Measurements from ENCODE around the gene EVA1A. TPM values are rescaled to one million over a fixed set of nuclear protein-coding genes. Genes with fewer than 3 reads are reported as not detected.

EVA1A gene
- total RNA-seq, 1 donor from 2014 or later, result 19.0 TPM

- FAIRE-seq (no peak), DNase-seq (ENCODE audit: low read depth) (no peak)
- H3K36me3 ChIP-seq (ENCODE audit: insufficient read depth, low read length), result peaks cover 11% of the 10 kb centered on the region
- TF ChIP-seq EZH2 (IDR thresholded peaks at IDR 0.05; ENCODE audit: insufficient read depth, low read length), result no peak
- no peak for TF ChIP-seq CTCF (IDR thresholded peaks at IDR 0.05; ENCODE audit: insufficient read depth, low read depth, low read length)
- peaks cover 22% of the 10 kb centered on the region for H3K36me3 Mint-ChIP-seq (ENCODE audit: low read depth, unreplicated experiment)
- peaks cover 98% of the 10 kb centered on the region for H3K79me2 ChIP-seq (ENCODE audit: insufficient read depth, low read length)
- no peak overlapping the region for H2AFZ ChIP-seq (ENCODE audit: low read depth, low read length)
- H4K20me1 ChIP-seq (ENCODE audit: insufficient read depth, low read length), result peaks cover 71% of the 10 kb centered on the region
- H3K4me3 Mint-ChIP-seq (ENCODE audit: unreplicated experiment), result no peak overlapping the region
- H3K9me3 Mint-ChIP-seq (ENCODE audit: unreplicated experiment), result peaks cover 4% of the 10 kb centered on the region
- H3K4me3 ChIP-seq (ENCODE audit: insufficient read depth, low read depth, low read length), result no peak overlapping the region
- H3K4me1 ChIP-seq (ENCODE audit: insufficient read depth, low read length), result no peaks in the 10 kb centered on the region
- peaks cover 10% of the 10 kb centered on the region for H3K4me1 Mint-ChIP-seq (ENCODE audit: low read depth, unreplicated experiment)
- H3K27ac ChIP-seq (ENCODE audit: low read depth, low read length), result no peak overlapping the region
- no peaks in the 10 kb centered on the region for H3K27me3 ChIP-seq (ENCODE audit: insufficient read depth, low read length)
- no peaks in the 10 kb centered on the region for H3K9me3 ChIP-seq (ENCODE audit: insufficient read depth, low read depth, low read length)
- H3K4me2 ChIP-seq (ENCODE audit: low read length), result no peak overlapping the region
- H3K27ac Mint-ChIP-seq (ENCODE audit: unreplicated experiment), result no peak overlapping the region
- no peaks in the 10 kb centered on the region for H3K27me3 Mint-ChIP-seq (ENCODE audit: low read depth, unreplicated experiment)
- no peak overlapping the region for H3K9ac ChIP-seq (ENCODE audit: low read length)
Measured at GRCh38 chr2:75540994-75541393, 19.7 kb downstream of the EVA1A start.

GRCh38 chr2:75539955-75540716 lies 20.6 kb downstream of the EVA1A start:
- H3K36me3 Mint-ChIP-seq (ENCODE audit: low read depth, unreplicated experiment), result peaks cover 22% of the 10 kb centered on the region

More at GRCh38 chr2:75539955-75540716, 20.6 kb downstream of the EVA1A start:
- H3K27me3 ChIP-seq (ENCODE audit: insufficient read depth, low read length), result no peaks in the 10 kb centered on the region
- no peak overlapping the region for H3K4me2 ChIP-seq (ENCODE audit: low read length)
- no peak overlapping the region for H3K27ac Mint-ChIP-seq (ENCODE audit: unreplicated experiment)
- H3K9me3 ChIP-seq (ENCODE audit: insufficient read depth, low read depth, low read length), result no peaks in the 10 kb centered on the region
- H4K20me1 ChIP-seq (ENCODE audit: insufficient read depth, low read length), result peaks cover 75% of the 10 kb centered on the region
- no peak overlapping the region for H3K4me3 ChIP-seq (ENCODE audit: insufficient read depth, low read depth, low read length)
- H3K79me2 ChIP-seq (ENCODE audit: insufficient read depth, low read length), result peaks cover 98% of the 10 kb centered on the region
- DNase-seq (ENCODE audit: low read depth), result no peak
- H3K4me1 ChIP-seq (ENCODE audit: insufficient read depth, low read length), result no peaks in the 10 kb centered on the region
- H3K27ac ChIP-seq (ENCODE audit: low read depth, low read length), result no peak overlapping the region
- no peak overlapping the region for H3K9ac ChIP-seq (ENCODE audit: low read length)
- peaks cover 4% of the 10 kb centered on the region for H3K9me3 Mint-ChIP-seq (ENCODE audit: unreplicated experiment)
- no peak for FAIRE-seq
- no peak overlapping the region for H3K4me3 Mint-ChIP-seq (ENCODE audit: unreplicated experiment)
- no peaks in the 10 kb centered on the region for H3K27me3 Mint-ChIP-seq (ENCODE audit: low read depth, unreplicated experiment)
- peaks cover 3% of the 10 kb centered on the region for H3K4me1 Mint-ChIP-seq (ENCODE audit: low read depth, unreplicated experiment)
- no peak for TF ChIP-seq EZH2 (IDR thresholded peaks at IDR 0.05; ENCODE audit: insufficient read depth, low read length)
- TF ChIP-seq CTCF (IDR thresholded peaks at IDR 0.05; ENCODE audit: insufficient read depth, low read depth, low read length), result no peak
- H3K36me3 ChIP-seq (ENCODE audit: insufficient read depth, low read length), result peaks cover 11% of the 10 kb centered on the region
- no peak overlapping the region for H2AFZ ChIP-seq (ENCODE audit: low read depth, low read length)
